ENCODE results near the gene CHST5. TPM values are rescaled to one million over a fixed set of nuclear protein-coding genes. Genes with fewer than 3 reads are reported as not detected.

CHST5 gene
- total and polyA plus RNA-seq, 2 of the 13 experiments (the other 11 are each of a cell fraction or from before 2014, with no cell fraction given) = 0.05 TPM; not detected in 1

- TF ChIP-seq ZBTB4 (CRISPR knock-in tag; IDR thresholded peaks at IDR 0.05; ENCODE audit: borderline replicate concordance) = peak; percentile 80
- 0 out of 2 replicates have a peak, but pooled peaks have one; percentile 21 for TF ChIP-seq REPIN1 (CRISPR knock-in tag; IDR thresholded peaks at IDR 0.05; ENCODE audit: borderline replicate concordance, low read depth)
- TF ChIP-seq REL (CRISPR knock-in tag; conservative IDR thresholded peaks at IDR 0.05) = peak; percentile 19; the same call in 1 of the 2 replicates
- 0 out of 2 replicates have a peak, but pooled peaks have one; percentile 72 for TF ChIP-seq ZNF205 (CRISPR knock-in tag; IDR thresholded peaks at IDR 0.05)
- peak; percentile 62 for TF ChIP-seq SP4 (CRISPR knock-in tag; IDR thresholded peaks at IDR 0.05)
- TF ChIP-seq HMGA1 (CRISPR knock-in tag; conservative IDR thresholded peaks at IDR 0.05) = no peak
- TF ChIP-seq ZNF121 (CRISPR knock-in tag; IDR thresholded peaks at IDR 0.05) = no peak
- TF ChIP-seq MIER3 (CRISPR knock-in tag; IDR thresholded peaks at IDR 0.05; ENCODE audit: borderline replicate concordance) = no peak
- 0 out of 2 replicates have a peak, but pooled peaks have one; percentile 46 for TF ChIP-seq ZSCAN22 (CRISPR knock-in tag; IDR thresholded peaks at IDR 0.05)
- TF ChIP-seq ZNF326 (CRISPR knock-in tag; IDR thresholded peaks at IDR 0.05; ENCODE audit: borderline replicate concordance) = no peak
- peak; percentile 85; the same call in 1 of the 2 replicates for TF ChIP-seq ZNF713 (CRISPR knock-in tag; IDR thresholded peaks at IDR 0.05)
- peak; percentile 31; the same call in 1 of the 2 replicates for TF ChIP-seq CERS6 (CRISPR knock-in tag; IDR thresholded peaks at IDR 0.05)
- no peak; the same call in 1 of the 2 replicates for TF ChIP-seq TAF1 (CRISPR knock-in tag; IDR thresholded peaks at IDR 0.05)
- TF ChIP-seq ZNF569 (CRISPR knock-in tag; IDR thresholded peaks at IDR 0.05; ENCODE audit: borderline replicate concordance) = peak; percentile 87; the same call in 1 of the 2 replicates
- TF ChIP-seq SOX6 (IDR thresholded peaks at IDR 0.05) = no peak
- peak; percentile 19 for TF ChIP-seq SOX6 (CRISPR knock-in tag; IDR thresholded peaks at IDR 0.05)
- TF ChIP-seq SMAD3 (CRISPR knock-in tag; IDR thresholded peaks at IDR 0.05) = no peak
- peak; percentile 94 for TF ChIP-seq ZFP41 (CRISPR knock-in tag; IDR thresholded peaks at IDR 0.05; ENCODE audit: borderline replicate concordance)
- TF ChIP-seq HNF1A (IDR thresholded peaks at IDR 0.05; ENCODE audit: low read depth) = no peak
- TF ChIP-seq HNF1A (CRISPR knock-in tag; IDR thresholded peaks at IDR 0.05; ENCODE audit: borderline replicate concordance) = no peak
- TF ChIP-seq NPAS2 (CRISPR knock-in tag; IDR thresholded peaks at IDR 0.05; ENCODE audit: borderline replicate concordance) = no peak
- TF ChIP-seq MYC (CRISPR knock-in tag; IDR thresholded peaks at IDR 0.05; ENCODE audit: borderline replicate concordance) = peak; percentile 83
Measured at GRCh38 chr16:75555707-75556430, 20.0 kb upstream of the CHST5 start, which contains the start of gene TMEM231 (continued).

Data from HepG2 (cell line).